ENCODE measurements around the gene ITGB3. TPM values are rescaled to one million over a fixed set of nuclear protein-coding genes. Genes with fewer than 3 reads are reported as not detected.

The ITGB3 gene
- total and polyA plus RNA-seq, 9 of the 15 experiments (the other 6 are each of a cell fraction or from before 2014, with no cell fraction given), result 0.08 to 2.6 (median 0.62) TPM; not detected in 1

GRCh38 chr17:47323382-47324223 lies 70.0 kb downstream of the ITGB3 start, which contains the start of gene EFCAB13 (continued):
- TF ChIP-seq ZNF785 (CRISPR knock-in tag; IDR thresholded peaks at IDR 0.05) (no peak), SRSF7 (optimal IDR thresholded peaks at IDR 0.05; ENCODE audit: low read depth, low read length) (no peak), PTRF (tag; IDR thresholded peaks at IDR 0.05) (no peak), RBM14 (IDR thresholded peaks at IDR 0.05; ENCODE audit: borderline replicate concordance, insufficient read depth, low read depth, low read length) (no peak), ATF4 (CRISPR knock-in tag; IDR thresholded peaks at IDR 0.05) (no peak), ZKSCAN3 (CRISPR knock-in tag; IDR thresholded peaks at IDR 0.05) (no peak), EHMT2 (IDR thresholded peaks at IDR 0.05) (peak; percentile 87), TRIM24 (IDR thresholded peaks at IDR 0.05) (peak; percentile 17 to 48; a peak in 1 of 4 replicates), BRD4 (IDR thresholded peaks at IDR 0.05) (0 out of 2 replicates have a peak, but pooled peaks have one; percentile 44), SMAD3 (CRISPR knock-in tag; conservative IDR thresholded peaks at IDR 0.05) (0 out of 2 replicates have a peak, but pooled peaks have one; percentile 10), SIN3B (IDR thresholded peaks at IDR 0.05; ENCODE audit: low read depth) (no peak), MCM2 (IDR thresholded peaks at IDR 0.05; ENCODE audit: low read depth) (no peak), KLF16 (IDR thresholded peaks at IDR 0.05) (no peak), ZBTB49 (CRISPR knock-in tag; IDR thresholded peaks at IDR 0.05; ENCODE audit: borderline replicate concordance) (peak; percentile 21; the same call in 1 of the 2 replicates), ZBTB7A (IDR thresholded peaks at IDR 0.05; ENCODE audit: borderline replicate concordance, control insufficient read depth, low read depth, low read length) (peak; percentile 90), ZFX (CRISPR knock-in tag; IDR thresholded peaks at IDR 0.05) (peak; percentile 95), ZBTB26 (CRISPR knock-in tag; IDR thresholded peaks at IDR 0.05) (peak; percentile 88), PCBP2 (IDR thresholded peaks at IDR 0.05; ENCODE audit: low read depth, low read length, poor library complexity, severe bottlenecking) (no peak), HNRNPLL (IDR thresholded peaks at IDR 0.05; ENCODE audit: low read depth, low read length, poor library complexity, severe bottlenecking) (peak; percentile 60), HNRNPK (IDR thresholded peaks at IDR 0.05; ENCODE audit: low read depth, low read length, poor library complexity, severe bottlenecking) (no peak), RBM34 (IDR thresholded peaks at IDR 0.05; ENCODE audit: borderline replicate concordance, insufficient read depth, low read length) (no peak), JUN (IDR thresholded peaks at IDR 0.05; ENCODE audit: borderline replicate concordance, low read depth, low read length) (peak; percentile 61; the same call in 1 of the 2 replicates), JUN (CRISPR knock-in tag; IDR thresholded peaks at IDR 0.05; ENCODE audit: borderline replicate concordance) (peak; percentile 84)
